ENCODE data around the gene SUPT3H. TPM values are rescaled to one million over a fixed set of nuclear protein-coding genes. Genes with fewer than 3 reads are reported as not detected.

The SUPT3H gene
- total RNA-seq, 4 donors from 2014 or later, result 1.6 to 5.6 (median 3.8) TPM

GRCh38 chr6:44800784-44801592 lies 576.7 kb downstream of the SUPT3H start:
- intact Hi-C loops (cut with DNase I; ENCODE audit: low total_unique reads), result no loop called here
- H3K4me3 ChIP-seq (ENCODE audit: low read depth, poor library complexity, severe bottlenecking), result no peak overlapping the region
- no peak for DNase-seq (ENCODE audit: low spot score in 2 of 2)
- no peak for TF ChIP-seq POLR2A (IDR thresholded peaks at IDR 0.05)
- TF ChIP-seq CTCF (IDR thresholded peaks at IDR 0.05), result no peak
- WGBS, 2 donors, result 53 to 57% methylated on average over 8 of the region's 8 CpGs

- no peak for DNase-seq (ENCODE audit: low spot score in 2 of 2)
- 48 to 59% methylated on average over 8 of the region's 8 CpGs for WGBS, 2 donors
- TF ChIP-seq CTCF (IDR thresholded peaks at IDR 0.05) (no peak), POLR2A (IDR thresholded peaks at IDR 0.05) (no peak)
- intact Hi-C loops (cut with DNase I; ENCODE audit: low total_unique reads), result no loop called here
- H3K4me3 ChIP-seq (ENCODE audit: low read depth, poor library complexity, severe bottlenecking), result no peak overlapping the region
These were observed 577.5 kb downstream of the SUPT3H start for GRCh38 chr6:44800171-44800783.

GRCh38 chr6:44797746-44798145 lies 580.0 kb downstream of the SUPT3H start:
- intact Hi-C loops (cut with DNase I; ENCODE audit: low total_unique reads), result no loop called here
- 84 to 93% methylated on average over 3 of the region's 3 CpGs for WGBS, 2 donors
- no peak overlapping the region for H3K4me3 ChIP-seq (ENCODE audit: low read depth, poor library complexity, severe bottlenecking)
- DNase-seq (ENCODE audit: low spot score in 2 of 2), result no peak
- TF ChIP-seq POLR2A (IDR thresholded peaks at IDR 0.05), result no peak

- TF ChIP-seq CTCF (IDR thresholded peaks at IDR 0.05), result no peak
- TF ChIP-seq POLR2A (IDR thresholded peaks at IDR 0.05), result no peak
- H3K4me3 ChIP-seq (ENCODE audit: low read depth, poor library complexity, severe bottlenecking), result no peak overlapping the region
- intact Hi-C loops (cut with DNase I; ENCODE audit: low total_unique reads), result no loop called here
- DNase-seq (ENCODE audit: low spot score in 2 of 2), result no peak
- 94 to 95% methylated on average over 7 of the region's 7 CpGs for WGBS, 2 donors
These were observed 582.4 kb downstream of the SUPT3H start for GRCh38 chr6:44795326-44795725.

- intact Hi-C loops (cut with DNase I; ENCODE audit: low total_unique reads), result no loop called here
- 54 to 58% methylated on average over 7 of the region's 7 CpGs for WGBS, 2 donors
- DNase-seq (ENCODE audit: low spot score in 2 of 2), result no peak
- no peak overlapping the region for H3K4me3 ChIP-seq (ENCODE audit: low read depth, poor library complexity, severe bottlenecking)
- TF ChIP-seq CTCF (IDR thresholded peaks at IDR 0.05) (no peak), POLR2A (IDR thresholded peaks at IDR 0.05) (no peak)
These were observed 587.9 kb downstream of the SUPT3H start for GRCh38 chr6:44789806-44790205.

- 79 to 85% methylated on average over 5 of the region's 5 CpGs for WGBS, 2 donors
- DNase-seq (ENCODE audit: low spot score in 2 of 2), result no peak
- intact Hi-C loops (cut with DNase I; ENCODE audit: low total_unique reads), result no loop called here
- no peak for TF ChIP-seq POLR2A (IDR thresholded peaks at IDR 0.05)
- no peak overlapping the region for H3K4me3 ChIP-seq (ENCODE audit: low read depth, poor library complexity, severe bottlenecking)
These were observed 588.7 kb downstream of the SUPT3H start for GRCh38 chr6:44789061-44789460.

Data from lower leg skin (tissue), 4 donors.